NB4 (cell line): ENCODE measurements around the gene HTR1E.

Experiments
- DNase-seq: peaks from one replicate; pipeline ENCODE4 v3.0.0; 2010; ENCODE audit warnings: low read depth
- H3K4me3 ChIP-seq: one replicate; pipeline ENCODE4 v1.5.1; 2011; ENCODE audit warnings: mild to moderate bottlenecking, low read depth, low read length, moderate library complexity
- CTCF ChIP-seq: IDR thresholded peaks from one replicate; pipeline ENCODE4 v1.5.1; 2012; ENCODE audit warnings: low read depth, low read length
- MYC ChIP-seq: IDR thresholded peaks from 2 replicates; pipeline ENCODE4 v1.6.1; 2011; ENCODE audit warnings: low read depth, low read length
- POLR2A ChIP-seq: IDR thresholded peaks from 2 replicates; pipeline ENCODE4 v1.6.1; 2011; ENCODE audit warnings: mild to moderate bottlenecking; ENCODE audit not compliant: insufficient read length; ENCODE audit errors: extremely low read depth
- TF ChIP-seq, protein P1 (sequence below): IDR thresholded peaks from 2 replicates; pipeline ENCODE4 v1.6.1; 2011; ENCODE audit warnings: low read depth, low read length

HTR1E gene

GRCh38 chr6:87016772-87017171, 79.4 kb downstream of the HTR1E start:
- no peak for DNase-seq
- no peak for TF ChIP-seq CTCF
- TF ChIP-seq MYC: no peak
- no peak for TF ChIP-seq POLR2A
- TF ChIP-seq, protein P1, sequence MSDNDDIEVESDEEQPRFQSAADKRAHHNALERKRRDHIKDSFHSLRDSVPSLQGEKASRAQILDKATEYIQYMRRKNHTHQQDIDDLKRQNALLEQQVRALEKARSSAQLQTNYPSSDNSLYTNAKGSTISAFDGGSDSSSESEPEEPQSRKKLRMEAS: no peak
- H3K4me3 ChIP-seq: no peak overlapping the region

DNA sequence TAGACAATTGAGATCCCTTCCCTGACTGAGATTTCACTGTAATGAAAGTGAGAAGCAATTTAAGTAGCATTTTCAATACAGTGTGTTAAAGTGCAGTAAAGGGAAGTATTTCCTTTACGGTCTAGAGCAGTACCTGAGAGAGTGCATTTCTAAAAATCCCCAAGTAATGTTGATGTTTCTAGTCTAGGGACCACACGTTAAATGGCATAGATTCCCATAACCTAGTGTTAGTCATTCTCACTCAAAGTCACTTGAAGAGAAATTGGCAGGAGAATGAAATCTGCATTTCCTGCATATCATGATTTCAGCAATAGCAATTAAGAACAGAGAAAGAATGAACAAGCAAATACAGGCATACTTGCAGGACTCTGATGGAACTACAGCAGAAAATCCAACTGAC, 89.7 kb downstream of the HTR1E start:
- TF ChIP-seq MYC: no peak
- TF ChIP-seq, protein P1: no peak
- TF ChIP-seq POLR2A: no peak
- no peak for TF ChIP-seq CTCF
- H3K4me3 ChIP-seq: no peak overlapping the region

GRCh38 chr6:87029711-87030314, 92.5 kb downstream of the HTR1E start:
- DNase-seq: peak; percentile 59
- TF ChIP-seq MYC: no peak
- peak; percentile 47 for TF ChIP-seq CTCF
- TF ChIP-seq, protein P1: no peak
- H3K4me3 ChIP-seq: no peak overlapping the region

More for the DNA sequence above, 89.7 kb downstream of the HTR1E start:
- no peak for DNase-seq

GRCh38 chr6:87040729-87041128, 103.4 kb downstream of the HTR1E start:
- no peak for DNase-seq
- no peak overlapping the region for H3K4me3 ChIP-seq
- TF ChIP-seq POLR2A (no peak), MYC (no peak), CTCF (no peak)
- TF ChIP-seq, protein P1: no peak

GRCh38 chr6:87045521-87046075, 108.3 kb downstream of the HTR1E start:
- TF ChIP-seq CTCF (no peak), POLR2A (no peak), MYC (no peak)
- TF ChIP-seq, protein P1: no peak
- no peak for DNase-seq
- H3K4me3 ChIP-seq: no peak overlapping the region
